Endothelial cell of umbilical vein (primary cell): ENCODE results near the gene TM9SF1. TPM values are rescaled to one million over a fixed set of nuclear protein-coding genes. Genes with fewer than 3 reads are reported as not detected.
"Not testable (repeated sequence)": the region's sequence is repeated elsewhere in the genome, so short reads cannot be mapped to it uniquely, and the experiment has no call there.

ENCODE experiments used
- BruUV-seq: library from RNA; stranded (reverse); fragments of 400-500 nt; replicated peaks from 2 replicates; lab custom pipeline; 2021; lab: Mats Ljungman, UMichigan
- CTCF ChIA-PET: fragments of 300-600, 350-600 bp; sonication (Branson Sonifier 250); formaldehyde crosslinking; loops from one replicate; lab custom pipeline; 2021; ENCODE audit warnings: antibody characterized with exemption, inconsistent platforms; lab: Charles Lee
- POLR2A ChIA-PET: fragments of 300-600, 350-600 bp; sonication (Branson Sonifier 250); formaldehyde crosslinking; loops from one replicate; lab custom pipeline; 2021; ENCODE audit warnings: antibody characterized with exemption, inconsistent platforms; lab: Charles Lee
- DNase-seq: peaks from one replicate; pipeline ENCODE4 v3.0.0-alpha.2; 2011; ENCODE audit warnings: low read depth, low spot score
- FAIRE-seq: peaks from 2 replicates; lab custom pipeline; 2011; peaks lifted over from hg19 to GRCh38; lab: Jason Lieb, UNC
- H2AFZ ChIP-seq: 2 replicates; pipeline ENCODE4 v1.6.0; 2012; ENCODE audit warnings: low read depth, low read length, control low read depth, inconsistent platforms
- H3K27ac ChIP-seq: 2 replicates; pipeline ENCODE4 v1.5.1; 2011; ENCODE audit warnings: low read depth, mild to moderate bottlenecking, control low read depth, low read length, moderate library complexity; ENCODE audit not compliant: insufficient read depth
- H3K27me3 ChIP-seq, 2 experiments: 2 replicates each; pipeline versions ENCODE4 v1.6.0 to v1.6.1; 2011; ENCODE audit warnings: low read length in 2 of 2, mixed read lengths in 1 of 2; ENCODE audit not compliant: control insufficient read depth in 2 of 2, insufficient read depth in 2 of 2
- H3K36me3 ChIP-seq, 2 experiments: 2 replicates in 1 of 2; 3 replicates in 1 of 2; pipeline ENCODE4 v1.5.1; 2011; ENCODE audit warnings: low read length in 2 of 2, mild to moderate bottlenecking in 1 of 2, moderate library complexity in 1 of 2; ENCODE audit not compliant: control insufficient read depth in 2 of 2, insufficient read depth in 2 of 2; ENCODE audit errors: extremely low read depth in 1 of 2
- H3K4me1 ChIP-seq: 3 replicates; pipeline ENCODE4 v1.5.1; 2011; ENCODE audit warnings: mild to moderate bottlenecking, low read length; ENCODE audit not compliant: control insufficient read depth, insufficient read depth; ENCODE audit errors: extremely low read depth
- H3K4me2 ChIP-seq: 2 replicates; pipeline ENCODE4 v1.6.1; 2011; ENCODE audit warnings: low read length, control low read depth, mixed read lengths; ENCODE audit not compliant: insufficient read depth
- H3K4me3 ChIP-seq, 3 experiments: fragments of 200-600 bp in 1 of 3; sonication (generic), shearing (Covaris generic) in 1 of 3; replicated peaks in 1 of 3; 2 replicates each; pipeline ENCODE4 v1.5.1; 2011 to 2016; ENCODE audit warnings: control low read depth in 3 of 3, low read length in 3 of 3, mild to moderate bottlenecking in 2 of 3, inconsistent platforms in 1 of 3, low read depth in 1 of 3, moderate library complexity in 1 of 3; ENCODE audit not compliant: insufficient read depth in 1 of 3
- H3K79me2 ChIP-seq: 2 replicates; pipeline ENCODE4 v1.6.0; 2012; ENCODE audit warnings: low read length, inconsistent platforms; ENCODE audit not compliant: control insufficient read depth, insufficient read depth
- H3K9ac ChIP-seq: replicated peaks from 2 replicates; pipeline ENCODE3; 2011; ENCODE audit warnings: low read length, control low read depth; ENCODE audit not compliant: insufficient read depth; ENCODE audit errors: extremely low read depth
- H3K9me1 ChIP-seq: replicated peaks from 3 replicates; pipeline ENCODE4 v1.6.0; 2011; ENCODE audit warnings: mild to moderate bottlenecking, low read length; ENCODE audit not compliant: control insufficient read depth, insufficient read depth; ENCODE audit errors: extremely low read depth
- H3K9me3 ChIP-seq: replicated peaks from 2 replicates; pipeline ENCODE4 v1.5.1; 2012; ENCODE audit warnings: low read length, inconsistent platforms; ENCODE audit not compliant: control insufficient read depth, insufficient read depth
- H4K20me1 ChIP-seq: replicated peaks from 2 replicates; pipeline ENCODE3; 2011; ENCODE audit warnings: mild to moderate bottlenecking, low read length; ENCODE audit not compliant: control insufficient read depth, insufficient read depth; ENCODE audit errors: extremely low read depth
- GATA2 ChIP-seq: IDR thresholded peaks from 2 replicates; pipeline ENCODE4 v1.7.0; 2011; ENCODE audit warnings: low read depth, mild to moderate bottlenecking, moderate library complexity, mixed read lengths, low read length; ENCODE audit not compliant: insufficient read length, insufficient read depth
- JUN ChIP-seq: IDR thresholded peaks from 2 replicates; pipeline ENCODE4 v1.6.1; 2011; ENCODE audit warnings: borderline replicate concordance, low read depth; ENCODE audit not compliant: insufficient read length, insufficient read depth
- dilution Hi-C: fragments of 300-500 bp; cut with MboI; formaldehyde crosslinking; loops from one replicate; pipeline ENCODE4 v1.15.0; 2019; ENCODE audit warnings: low sequenced_read_pairs; ENCODE audit not compliant: extremely low pct_ligation_motif_present
- intact Hi-C: fragments of 100-400 bp; cut with micrococcal nuclease; formaldehyde crosslinking; loops from one replicate; pipeline ENCODE4 v1.10.0; 2022
- polyA plus RNA-seq, 4 experiments: library from polyadenylated mRNA; depleted of rRNA in 3 of 4; stranded (reverse) in 3 of 4; unstranded in 1 of 4; fragments of >200 nt; gene quantifications; 2 replicates each; pipeline versions ENCODE4 v1.2.1 to v1.2.3, GENCODE V29; 2011 to 2012; ENCODE audit warnings: missing spikeins in 1 of 4
- total RNA-seq: library from RNA; stranded (reverse); gene quantifications from 2 replicates; pipeline ENCODE4 v1.2.3, GENCODE V29; 2021
- TF ChIP-seq, protein P1 (sequence below), 2 donors: IDR thresholded peaks; 1 replicate in 1 of 2; 2 replicates in 1 of 2; pipeline ENCODE4 v1.5.1; 2011; ENCODE audit warnings: low read length in 2 of 2, mild to moderate bottlenecking in 2 of 2, moderate library complexity in 2 of 2, control low read depth in 1 of 2, inconsistent platforms in 1 of 2, low read depth in 1 of 2; ENCODE audit not compliant: insufficient read depth in 1 of 2; ENCODE audit errors: extremely low read depth in 1 of 2

TM9SF1 gene
- total and polyA plus RNA-seq, 2 donors (not counting 3 experiments of a cell fraction or from before 2014, with no cell fraction given) = 60.7 to 71.5 TPM

DNA sequence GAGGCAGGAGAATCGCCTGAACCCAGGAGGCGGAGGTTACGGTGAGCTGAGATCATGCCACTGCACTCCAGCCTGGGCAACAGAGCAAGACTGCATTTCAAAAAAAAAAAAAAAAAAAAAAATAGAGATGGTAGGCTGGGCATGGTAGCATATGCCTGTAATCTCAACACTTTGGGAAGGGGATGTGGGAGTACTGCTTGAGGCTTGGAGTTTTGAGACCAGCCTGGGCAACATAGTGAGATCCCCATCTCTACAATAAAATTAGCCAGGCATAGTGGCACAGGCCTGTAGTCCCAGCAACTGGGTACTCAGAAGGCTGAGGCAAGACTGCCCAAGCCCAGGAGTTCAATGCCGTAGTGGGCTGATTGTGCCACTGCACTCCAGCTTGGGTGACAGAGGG is 27.7 kb upstream of the TM9SF1 start:
- dilution Hi-C loops, H3K4me2 ChIP-seq, H3K9ac ChIP-seq, H4K20me1 ChIP-seq, H3K36me3 ChIP-seq, H3K9me3 ChIP-seq, DNase-seq, H3K27me3 ChIP-seq, BruUV-seq, H2AFZ ChIP-seq, CTCF ChIA-PET, FAIRE-seq, intact Hi-C loops, H3K9me1 ChIP-seq, H3K4me3 ChIP-seq: not testable (repeated sequence)
- Histone ChIP-seq H3K79me2 (peaks cover 69% of the 10 kb centered on the region), H3K4me1 (peaks cover 28% of the 10 kb centered on the region), H3K27ac (peak overlapping the region; percentile 56)
- POLR2A ChIA-PET = interaction anchor here (0.6 kb wide), 1 partner anchor 9 kb away, joined by 3 read pairs; no protein-coding TSS in a partner anchor

DNA sequence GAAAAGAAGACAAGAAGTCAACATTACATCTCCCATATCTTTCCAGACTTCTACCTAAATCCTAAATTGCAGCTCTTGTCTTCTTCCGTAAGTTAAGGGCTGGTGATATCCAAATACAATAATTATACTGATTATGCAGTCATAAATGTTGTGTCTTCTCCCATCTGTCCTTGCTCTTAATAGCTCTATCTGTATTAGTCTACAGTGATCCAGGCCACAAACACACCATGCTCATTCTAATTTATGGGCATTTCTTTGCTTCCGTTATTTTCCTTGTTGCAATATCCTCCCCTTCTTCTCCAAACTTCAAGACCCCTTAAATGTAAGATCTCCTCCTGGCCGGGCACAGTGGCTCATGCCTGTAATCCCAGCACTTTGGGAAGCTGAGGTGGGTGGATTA is 24.3 kb upstream of the TM9SF1 start:
- ChIA-PET CTCF (interaction anchor here (0.9 to 2.7 kb wide), 4 partner anchors 8 to 89 kb away, joined by 3 to 14 read pairs (median 7); partner anchors contain the start of gene TINF2), POLR2A (no interaction called here)
- no peak overlapping the region for H3K27ac ChIP-seq
- H3K36me3 ChIP-seq = peaks cover 2 to 4% of the 10 kb centered on the region in 2 experiments
- H3K9me3 ChIP-seq = no peaks in the 10 kb centered on the region
- intact Hi-C loops = loop anchor here (5.0 kb wide), 1 partner anchor 162 kb away; no protein-coding TSS in a partner anchor
- H3K27me3 ChIP-seq = no peaks in the 10 kb centered on the region
- dilution Hi-C loops = no loop called here
- peaks cover 8% of the 10 kb centered on the region for H3K4me1 ChIP-seq
- FAIRE-seq (no peak), DNase-seq (no peak)
- no peak overlapping the region for H3K4me2 ChIP-seq
- no peaks in the 10 kb centered on the region for H3K9me1 ChIP-seq
- no peak overlapping the region for H3K9ac ChIP-seq
- BruUV-seq = no TSS peak
- H2AFZ ChIP-seq = no peak overlapping the region
- peaks cover 48% of the 10 kb centered on the region for H3K79me2 ChIP-seq
- no peaks in the 10 kb centered on the region for H4K20me1 ChIP-seq
- no peak for TF ChIP-seq GATA2
- TF ChIP-seq, protein P1, sequence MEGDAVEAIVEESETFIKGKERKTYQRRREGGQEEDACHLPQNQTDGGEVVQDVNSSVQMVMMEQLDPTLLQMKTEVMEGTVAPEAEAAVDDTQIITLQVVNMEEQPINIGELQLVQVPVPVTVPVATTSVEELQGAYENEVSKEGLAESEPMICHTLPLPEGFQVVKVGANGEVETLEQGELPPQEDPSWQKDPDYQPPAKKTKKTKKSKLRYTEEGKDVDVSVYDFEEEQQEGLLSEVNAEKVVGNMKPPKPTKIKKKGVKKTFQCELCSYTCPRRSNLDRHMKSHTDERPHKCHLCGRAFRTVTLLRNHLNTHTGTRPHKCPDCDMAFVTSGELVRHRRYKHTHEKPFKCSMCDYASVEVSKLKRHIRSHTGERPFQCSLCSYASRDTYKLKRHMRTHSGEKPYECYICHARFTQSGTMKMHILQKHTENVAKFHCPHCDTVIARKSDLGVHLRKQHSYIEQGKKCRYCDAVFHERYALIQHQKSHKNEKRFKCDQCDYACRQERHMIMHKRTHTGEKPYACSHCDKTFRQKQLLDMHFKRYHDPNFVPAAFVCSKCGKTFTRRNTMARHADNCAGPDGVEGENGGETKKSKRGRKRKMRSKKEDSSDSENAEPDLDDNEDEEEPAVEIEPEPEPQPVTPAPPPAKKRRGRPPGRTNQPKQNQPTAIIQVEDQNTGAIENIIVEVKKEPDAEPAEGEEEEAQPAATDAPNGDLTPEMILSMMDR (IDR thresholded peaks at IDR 0.05; ENCODE audit: extremely low read depth in 1 of 2, insufficient read depth in 1 of 2, low read depth in 1 of 2, low read length in 2 of 2) = no peak
- TF ChIP-seq JUN = no peak
- H3K4me3 ChIP-seq = no peak overlapping the region
